Karpas-422 (cell line): Measurements from ENCODE around the gene CTTN. TPM values are rescaled to one million over a fixed set of nuclear protein-coding genes. Genes with fewer than 3 reads are reported as not detected.

Experiments
- DNase-seq: peaks from one replicate; pipeline ENCODE4 v3.0.0-alpha.2; 2015
- H2AFZ ChIP-seq: fragments of 200-600 bp; sonication (generic); 2 replicates; pipeline ENCODE4 v1.6.1; 2014; ENCODE audit warnings: antibody characterized with exemption, low read length, mixed read lengths
- H3K27ac ChIP-seq: fragments of 200-600 bp; sonication (generic); 2 replicates; pipeline ENCODE4 v1.5.1; 2014; ENCODE audit warnings: mild to moderate bottlenecking, low read length, moderate library complexity
- H3K27me3 ChIP-seq: fragments of 200-600 bp; sonication (generic); 2 replicates; pipeline ENCODE4 v1.6.1; 2014; ENCODE audit warnings: low read length, mixed read lengths
- H3K36me3 ChIP-seq: fragments of 200-600 bp; sonication (generic); 2 replicates; pipeline ENCODE4 v1.6.1; 2014; ENCODE audit warnings: low read length, mixed read lengths; ENCODE audit not compliant: insufficient read depth
- H3K4me1 ChIP-seq: fragments of 200-600 bp; sonication (generic); 2 replicates; pipeline ENCODE4 v1.6.1; 2014; ENCODE audit warnings: mild to moderate bottlenecking, low read length, mixed read lengths
- H3K4me2 ChIP-seq: fragments of 200-600 bp; sonication (generic); 2 replicates; pipeline ENCODE4 v1.6.1; 2014; ENCODE audit warnings: low read length, low read depth, mild to moderate bottlenecking; ENCODE audit not compliant: poor library complexity, severe bottlenecking
- H3K4me3 ChIP-seq: fragments of 200-600 bp; sonication (generic); 2 replicates; pipeline ENCODE4 v1.5.1; 2014; ENCODE audit warnings: mild to moderate bottlenecking, antibody characterized with exemption, low read length, mixed read lengths
- H3K79me2 ChIP-seq: fragments of 200-600 bp; sonication (generic); 2 replicates; pipeline ENCODE4 v1.6.1; 2014; ENCODE audit warnings: mild to moderate bottlenecking, low read length, mixed read lengths
- H3K9ac ChIP-seq: fragments of 200-600 bp; sonication (generic); 2 replicates; pipeline ENCODE4 v1.6.0; 2014; ENCODE audit warnings: low read length
- H3K9me2 ChIP-seq: fragments of 200-600 bp; sonication (generic), shearing (Covaris generic); replicated peaks from 2 replicates; pipeline ENCODE4 v1.6.0; 2014; ENCODE audit warnings: mild to moderate bottlenecking, low read length, moderate library complexity; ENCODE audit not compliant: insufficient read depth
- H3K9me3 ChIP-seq: fragments of 300-700, 200-600 bp; sonication (generic); 2 replicates; pipeline ENCODE4 v1.6.1; 2014; ENCODE audit warnings: low read length, mixed read lengths
- H4K20me1 ChIP-seq: fragments of 200-600 bp; sonication (generic); 2 replicates; pipeline ENCODE4 v1.6.1; 2014; ENCODE audit warnings: mild to moderate bottlenecking, antibody characterized with exemption, low read length, low read depth; ENCODE audit not compliant: insufficient read depth
- total RNA-seq: library from RNA; depleted of rRNA; stranded (reverse); fragments of >200 nt; shearing (Covaris generic); gene quantifications from 2 replicates; pipeline ENCODE4 v1.2.3, GENCODE V29; 2014; ENCODE audit warnings: low replicate concordance

The CTTN gene
- total RNA-seq, 1 experiment from 2014 or later = 143 TPM

DNA sequence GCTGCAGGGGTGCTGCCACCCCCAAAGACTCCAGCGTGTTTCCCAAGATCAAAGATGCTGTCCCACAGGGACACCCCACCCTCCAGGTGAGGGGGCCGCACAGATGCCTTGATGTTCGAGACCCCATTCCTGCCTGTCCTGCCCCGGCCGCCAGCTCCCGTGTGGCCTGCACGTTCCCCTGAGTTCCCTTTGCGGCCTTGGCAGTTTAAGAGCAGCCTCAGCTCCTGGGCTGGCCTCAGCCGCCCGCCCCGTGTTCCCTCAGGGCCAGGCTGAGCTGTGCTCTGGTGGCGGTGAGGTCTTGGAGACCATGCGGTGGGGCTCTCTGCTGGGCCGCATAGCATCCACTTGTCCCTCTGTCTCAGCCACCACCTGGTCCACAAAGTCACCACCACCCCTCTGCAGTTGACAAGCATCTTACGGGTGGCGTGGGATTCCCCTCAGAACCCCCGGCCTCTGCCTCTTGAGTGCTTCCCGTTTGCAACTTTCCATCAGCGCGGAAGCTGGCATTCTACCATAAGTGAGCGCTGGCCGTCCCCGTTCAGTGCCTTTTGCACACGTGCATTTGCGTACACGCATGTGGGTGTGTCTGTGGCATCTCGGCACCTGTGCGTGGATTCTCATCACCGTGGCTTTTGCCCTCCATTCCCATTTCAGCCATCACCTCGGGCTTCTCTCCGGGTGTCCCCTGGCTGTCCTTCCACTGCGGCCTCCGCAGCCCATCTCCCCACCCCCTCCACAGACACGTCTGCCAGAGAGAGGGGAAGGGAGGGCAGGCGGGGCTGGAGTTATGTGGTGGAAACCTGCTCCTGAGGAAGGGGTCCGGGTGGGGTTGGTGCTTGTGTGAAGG is 35.9 kb downstream of the CTTN start:
- no peaks in the 10 kb centered on the region for H3K79me2 ChIP-seq
- DNase-seq = no peak
- H3K9ac ChIP-seq = no peak overlapping the region

DNA sequence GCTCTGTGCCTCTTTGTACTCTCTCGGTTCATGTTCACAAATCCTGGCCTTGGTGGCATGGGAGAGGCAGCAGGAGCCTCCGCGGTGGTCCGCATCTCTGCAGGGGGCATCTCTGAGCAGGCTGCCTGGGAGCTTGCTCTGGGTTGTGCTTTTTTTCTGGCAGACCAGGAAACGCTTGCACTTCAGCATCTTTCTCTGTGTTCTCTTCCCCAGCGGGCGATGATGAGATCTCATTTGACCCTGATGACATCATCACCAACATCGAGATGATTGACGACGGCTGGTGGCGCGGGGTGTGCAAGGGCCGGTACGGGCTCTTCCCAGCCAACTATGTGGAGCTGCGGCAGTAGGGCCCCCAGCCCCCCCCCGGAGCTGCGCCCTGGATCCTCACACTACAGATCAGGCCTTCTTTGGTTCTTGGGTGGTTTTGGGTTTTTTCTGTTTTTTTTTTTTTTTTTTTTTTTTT is 36.5 kb downstream of the CTTN start:
- Histone ChIP-seq H4K20me1 (no peaks in the 10 kb centered on the region), H3K4me2 (no peak overlapping the region), H2AFZ (no peak overlapping the region), H3K9ac (no peak overlapping the region), H3K27ac (no peak overlapping the region), H3K9me2 (no peaks in the 10 kb centered on the region), H3K79me2 (no peaks in the 10 kb centered on the region), H3K36me3 (peaks cover 28% of the 10 kb centered on the region), H3K27me3 (no peaks in the 10 kb centered on the region), H3K4me3 (no peak overlapping the region), H3K9me3 (no peaks in the 10 kb centered on the region), H3K4me1 (no peaks in the 10 kb centered on the region)
- no peak for DNase-seq

More for the DNA sequence above, 35.9 kb downstream of the CTTN start:
- H3K4me3 ChIP-seq = no peak overlapping the region
- no peaks in the 10 kb centered on the region for H3K9me2 ChIP-seq
- H3K36me3 ChIP-seq = peaks cover 29% of the 10 kb centered on the region
- no peak overlapping the region for H3K4me2 ChIP-seq
- no peak overlapping the region for H2AFZ ChIP-seq
- H3K27me3 ChIP-seq = no peaks in the 10 kb centered on the region
- H3K9me3 ChIP-seq = no peaks in the 10 kb centered on the region
- H3K27ac ChIP-seq = no peak overlapping the region
- no peaks in the 10 kb centered on the region for H4K20me1 ChIP-seq
- no peaks in the 10 kb centered on the region for H3K4me1 ChIP-seq

DNA sequence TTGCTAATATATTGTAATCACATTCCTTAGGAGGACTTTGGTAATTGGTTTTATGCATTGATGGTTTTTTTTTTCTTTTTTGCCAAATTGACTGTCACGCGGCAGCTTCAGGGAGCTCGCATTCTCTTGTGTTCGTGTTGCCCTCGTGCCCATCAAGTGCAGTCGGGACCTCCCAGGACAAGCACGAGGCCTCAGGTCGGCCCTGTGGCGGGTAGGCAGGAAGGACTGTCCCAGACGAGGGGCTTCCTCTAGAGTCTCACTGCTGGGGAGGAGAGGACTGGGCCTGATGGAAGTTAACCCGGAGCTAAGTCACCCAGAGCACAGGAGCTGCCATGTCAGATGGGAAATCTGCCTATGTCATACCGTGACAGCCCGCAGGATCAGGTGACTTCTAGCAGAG is 37.0 kb downstream of the CTTN start:
- H3K27me3 ChIP-seq = no peaks in the 10 kb centered on the region
- no peaks in the 10 kb centered on the region for H3K4me1 ChIP-seq
- H3K36me3 ChIP-seq = peaks cover 24% of the 10 kb centered on the region
- DNase-seq = no peak
- no peak overlapping the region for H3K4me2 ChIP-seq
- H2AFZ ChIP-seq = no peak overlapping the region
- H4K20me1 ChIP-seq = 0 out of 2 replicates have a peak, but pooled peaks cover 2% of the 10 kb centered on the region
- no peaks in the 10 kb centered on the region for H3K9me2 ChIP-seq
- no peak overlapping the region for H3K27ac ChIP-seq
- no peak overlapping the region for H3K9ac ChIP-seq
- no peaks in the 10 kb centered on the region for H3K9me3 ChIP-seq
- H3K4me3 ChIP-seq = no peak overlapping the region
- no peaks in the 10 kb centered on the region for H3K79me2 ChIP-seq

DNA sequence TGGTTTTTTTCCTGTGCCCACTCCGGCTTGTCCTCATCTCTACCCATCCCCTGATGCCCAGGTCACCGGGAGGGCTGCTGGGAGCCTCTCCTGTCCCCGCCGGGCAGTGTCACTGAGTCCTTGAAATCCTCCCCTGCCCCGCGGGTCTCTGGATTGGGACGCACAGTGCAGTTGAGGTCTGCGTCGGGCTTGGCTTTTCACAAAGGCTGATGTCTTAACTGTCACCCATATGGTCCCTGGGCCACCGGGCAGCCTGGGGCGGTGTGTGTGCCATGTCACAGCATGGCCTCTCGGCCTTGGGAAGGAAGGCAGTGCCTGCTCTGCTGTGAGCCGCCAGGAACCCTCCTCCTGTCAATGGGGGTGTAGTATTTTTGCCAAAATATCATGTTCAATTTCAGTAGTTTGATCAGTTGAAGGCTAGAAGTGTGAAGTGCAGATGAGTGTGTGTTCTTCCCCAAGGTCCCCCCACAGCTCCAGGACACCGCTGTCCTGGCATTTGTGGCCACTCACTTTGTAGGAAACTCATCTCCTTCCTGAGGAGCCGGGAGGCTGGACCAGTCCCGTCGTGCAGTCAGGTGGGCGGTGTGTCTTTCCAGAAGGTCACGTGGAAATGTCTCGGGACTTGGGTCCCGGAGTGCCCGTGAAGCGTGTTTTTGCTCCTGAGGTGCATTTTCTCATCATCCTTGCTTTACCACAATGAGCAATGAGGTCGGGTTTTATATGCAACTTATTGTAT is 37.6 kb downstream of the CTTN start:
- no peak overlapping the region for H3K27ac ChIP-seq
- H3K9me2 ChIP-seq = no peaks in the 10 kb centered on the region
- DNase-seq = no peak
- H3K9me3 ChIP-seq = no peaks in the 10 kb centered on the region
- peaks cover 23% of the 10 kb centered on the region for H3K36me3 ChIP-seq
- H3K27me3 ChIP-seq = no peaks in the 10 kb centered on the region
- no peak overlapping the region for H3K4me2 ChIP-seq
- no peak overlapping the region for H3K4me3 ChIP-seq
- H3K79me2 ChIP-seq = no peaks in the 10 kb centered on the region
- 0 out of 2 replicates have a peak, but pooled peaks cover 4% of the 10 kb centered on the region for H4K20me1 ChIP-seq
- H3K4me1 ChIP-seq = no peaks in the 10 kb centered on the region
- no peak overlapping the region for H2AFZ ChIP-seq
- no peak overlapping the region for H3K9ac ChIP-seq

DNA sequence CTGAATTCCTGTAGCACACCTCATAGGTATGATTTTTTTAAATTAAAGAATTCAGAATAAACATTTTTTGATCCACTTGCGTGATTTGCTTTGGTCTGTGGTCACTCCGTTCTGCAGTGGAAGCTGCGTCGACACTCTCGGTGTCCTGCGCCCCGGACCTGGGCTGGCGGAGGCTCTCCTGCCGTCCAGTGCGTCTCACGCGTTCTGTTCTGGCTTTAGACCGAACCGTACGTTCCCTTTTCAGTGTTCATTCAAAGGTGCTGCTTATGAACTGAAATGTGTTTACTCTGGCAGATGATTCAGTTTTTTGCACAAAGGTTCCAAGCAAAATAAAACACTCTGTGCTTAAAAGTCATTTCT is 38.2 kb downstream of the CTTN start:
- Histone ChIP-seq H3K4me3 (no peak overlapping the region), H3K9me2 (no peaks in the 10 kb centered on the region), H3K27ac (no peak overlapping the region), H4K20me1 (0 out of 2 replicates have a peak, but pooled peaks cover 4% of the 10 kb centered on the region), H3K9me3 (no peaks in the 10 kb centered on the region), H3K36me3 (peaks cover 23% of the 10 kb centered on the region), H3K4me1 (no peaks in the 10 kb centered on the region), H3K27me3 (no peaks in the 10 kb centered on the region), H3K9ac (no peak overlapping the region), H3K79me2 (no peaks in the 10 kb centered on the region), H3K4me2 (no peak overlapping the region), H2AFZ (no peak overlapping the region)
- no peak for DNase-seq

DNA sequence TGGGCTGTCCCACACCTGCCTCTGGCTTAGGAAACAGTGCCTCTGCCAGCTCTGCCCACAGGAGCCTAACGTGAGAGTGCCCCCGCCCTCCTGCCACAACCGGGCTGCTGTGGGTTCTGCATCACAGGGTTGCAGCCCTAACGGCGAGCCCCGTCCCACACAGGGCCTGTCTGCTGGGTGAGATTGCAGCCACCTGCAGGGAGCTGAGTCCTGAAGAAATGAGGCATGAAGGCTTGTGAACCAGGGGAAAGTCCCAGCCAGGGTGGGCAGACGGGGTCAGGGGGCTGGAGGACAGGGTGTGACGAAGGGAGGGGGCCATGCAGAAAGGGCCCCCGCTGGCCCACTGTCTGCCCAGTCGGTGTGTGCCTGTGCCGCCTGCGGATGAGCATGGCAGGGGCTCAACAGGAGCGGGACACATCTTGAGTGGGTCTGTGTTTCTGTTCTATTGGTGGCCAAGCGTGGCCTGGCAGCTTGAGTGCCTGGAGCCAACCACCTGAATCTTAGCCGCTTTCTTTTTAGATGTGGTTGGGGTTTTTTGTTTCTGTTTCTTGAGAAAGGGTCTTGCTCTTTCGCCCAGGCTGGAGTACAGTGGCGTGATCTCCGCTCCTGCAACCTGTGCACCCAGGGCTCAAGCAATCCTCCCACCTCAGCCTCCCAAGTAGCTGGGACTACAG is 38.9 kb downstream of the CTTN start:
- no peaks in the 10 kb centered on the region for H3K79me2 ChIP-seq
- no peak overlapping the region for H3K27ac ChIP-seq
- no peak overlapping the region for H3K9ac ChIP-seq
- H4K20me1 ChIP-seq = 0 out of 2 replicates have a peak, but pooled peaks cover 4% of the 10 kb centered on the region
- no peaks in the 10 kb centered on the region for H3K27me3 ChIP-seq
- peaks cover 22% of the 10 kb centered on the region for H3K36me3 ChIP-seq
- DNase-seq = no peak
- no peak overlapping the region for H3K4me3 ChIP-seq
- no peaks in the 10 kb centered on the region for H3K9me2 ChIP-seq
- H2AFZ ChIP-seq = no peak overlapping the region
- H3K9me3 ChIP-seq = no peaks in the 10 kb centered on the region
- H3K4me2 ChIP-seq = no peak overlapping the region
- no peaks in the 10 kb centered on the region for H3K4me1 ChIP-seq

DNA sequence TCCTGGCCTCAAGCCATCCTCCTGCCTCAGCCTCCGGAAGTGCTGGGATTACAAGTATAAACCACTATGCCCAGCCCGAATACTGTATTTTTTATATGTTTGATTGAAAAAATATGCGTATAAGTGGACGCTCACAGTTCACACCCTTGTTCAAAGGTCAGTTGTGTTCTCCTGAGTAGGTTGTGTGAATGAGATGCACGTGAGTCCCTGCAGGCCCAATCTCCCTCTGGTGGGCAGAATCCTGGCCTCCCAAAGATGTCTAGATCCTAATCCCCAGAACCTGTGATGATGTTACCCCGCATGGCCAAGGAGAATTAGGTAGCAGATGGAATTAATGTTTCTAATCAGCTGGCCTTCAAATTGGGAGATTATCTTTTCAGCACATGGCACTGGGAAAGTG is 41.9 kb downstream of the CTTN start:
- no peaks in the 10 kb centered on the region for H3K27me3 ChIP-seq
- DNase-seq = no peak
- no peaks in the 10 kb centered on the region for H3K4me1 ChIP-seq
- no peak overlapping the region for H3K4me3 ChIP-seq
- H3K9ac ChIP-seq = no peak overlapping the region
- peaks cover 17% of the 10 kb centered on the region for H3K36me3 ChIP-seq
- no peaks in the 10 kb centered on the region for H3K9me3 ChIP-seq
- H3K9me2 ChIP-seq = no peaks in the 10 kb centered on the region
- H3K27ac ChIP-seq = no peak overlapping the region
- 0 out of 2 replicates have a peak, but pooled peaks cover 4% of the 10 kb centered on the region for H4K20me1 ChIP-seq
- H2AFZ ChIP-seq = no peak overlapping the region
- H3K4me2 ChIP-seq = no peak overlapping the region
- no peaks in the 10 kb centered on the region for H3K79me2 ChIP-seq

DNA sequence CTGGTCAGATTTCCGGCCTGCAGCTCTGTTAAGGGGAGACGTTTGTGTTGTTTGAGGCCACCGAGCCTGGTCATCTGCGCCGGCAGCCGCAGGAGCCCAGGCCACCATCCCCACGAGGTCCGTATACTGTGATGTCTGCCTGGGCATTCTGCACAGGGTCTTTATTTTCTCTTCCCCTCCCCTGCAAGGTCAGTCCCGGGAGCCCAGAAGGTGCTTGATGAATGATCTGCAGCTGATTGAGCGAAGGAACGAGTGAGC is 45.4 kb downstream of the CTTN start:
- Histone ChIP-seq H3K36me3 (no peaks in the 10 kb centered on the region), H3K4me2 (no peak overlapping the region), H3K9ac (no peak overlapping the region), H3K27me3 (no peaks in the 10 kb centered on the region), H3K9me2 (no peaks in the 10 kb centered on the region), H3K4me1 (no peaks in the 10 kb centered on the region), H3K9me3 (no peaks in the 10 kb centered on the region; the same call in 1 of the 2 replicates), H3K27ac (no peak overlapping the region), H3K4me3 (no peak overlapping the region), H4K20me1 (0 out of 2 replicates have a peak, but pooled peaks cover 4% of the 10 kb centered on the region), H3K79me2 (no peaks in the 10 kb centered on the region), H2AFZ (no peak overlapping the region)
- DNase-seq = no peak
